Astrocyte (in vitro differentiated cells and primary cell): ENCODE results near the gene WNT7A.

Experiments
- EZH2 ChIP-seq: IDR thresholded peaks from 2 replicates; pipeline ENCODE4 v1.6.1; 2012; ENCODE audit warnings: mild to moderate bottlenecking, low read length, inconsistent platforms; ENCODE audit not compliant: insufficient read depth
- TF ChIP-seq, protein P1 (sequence below): IDR thresholded peaks from 2 replicates; pipeline ENCODE4 v1.5.1; 2011; ENCODE audit warnings: low read depth, mild to moderate bottlenecking, inconsistent platforms, low read length, moderate library complexity; ENCODE audit not compliant: insufficient read depth

DNA sequence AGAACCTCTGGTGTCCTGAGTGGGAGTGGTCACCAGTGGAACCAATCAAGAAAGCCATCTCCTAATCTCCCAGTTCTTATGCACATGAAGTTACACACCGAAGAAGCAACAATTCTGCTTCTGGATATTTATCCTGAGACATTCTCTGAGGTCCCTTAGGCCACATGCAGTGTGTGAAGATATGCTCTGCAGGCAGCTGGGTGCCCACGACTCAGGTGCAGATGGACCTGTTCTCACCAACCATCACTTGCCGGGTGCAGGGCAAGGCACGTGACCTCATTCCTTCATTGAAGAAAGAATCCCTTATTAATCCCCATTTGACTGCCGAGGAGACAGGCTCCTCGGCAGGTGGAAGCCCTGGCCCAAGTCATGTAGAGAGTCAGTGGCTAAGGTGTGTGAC, 79.8 kb downstream of the WNT7A start:
- TF ChIP-seq, protein P1, sequence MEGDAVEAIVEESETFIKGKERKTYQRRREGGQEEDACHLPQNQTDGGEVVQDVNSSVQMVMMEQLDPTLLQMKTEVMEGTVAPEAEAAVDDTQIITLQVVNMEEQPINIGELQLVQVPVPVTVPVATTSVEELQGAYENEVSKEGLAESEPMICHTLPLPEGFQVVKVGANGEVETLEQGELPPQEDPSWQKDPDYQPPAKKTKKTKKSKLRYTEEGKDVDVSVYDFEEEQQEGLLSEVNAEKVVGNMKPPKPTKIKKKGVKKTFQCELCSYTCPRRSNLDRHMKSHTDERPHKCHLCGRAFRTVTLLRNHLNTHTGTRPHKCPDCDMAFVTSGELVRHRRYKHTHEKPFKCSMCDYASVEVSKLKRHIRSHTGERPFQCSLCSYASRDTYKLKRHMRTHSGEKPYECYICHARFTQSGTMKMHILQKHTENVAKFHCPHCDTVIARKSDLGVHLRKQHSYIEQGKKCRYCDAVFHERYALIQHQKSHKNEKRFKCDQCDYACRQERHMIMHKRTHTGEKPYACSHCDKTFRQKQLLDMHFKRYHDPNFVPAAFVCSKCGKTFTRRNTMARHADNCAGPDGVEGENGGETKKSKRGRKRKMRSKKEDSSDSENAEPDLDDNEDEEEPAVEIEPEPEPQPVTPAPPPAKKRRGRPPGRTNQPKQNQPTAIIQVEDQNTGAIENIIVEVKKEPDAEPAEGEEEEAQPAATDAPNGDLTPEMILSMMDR, result no peak
- no peak for TF ChIP-seq EZH2
